Amniotic epithelial cell (primary cell): ENCODE measurements around the gene PRUNE2.
A peak's percentile ranks its signal among the peaks of the same experiment; 100 is the strongest.

Source experiments
- DNase-seq: peaks from one replicate; pipeline ENCODE4 v3.0.0-alpha.2; 2010; ENCODE audit warnings: low read depth

PRUNE2 gene

GRCh38 chr9:76598981-76599380 is 306.9 kb downstream of the PRUNE2 start:
- DNase-seq, result no peak

DNA sequence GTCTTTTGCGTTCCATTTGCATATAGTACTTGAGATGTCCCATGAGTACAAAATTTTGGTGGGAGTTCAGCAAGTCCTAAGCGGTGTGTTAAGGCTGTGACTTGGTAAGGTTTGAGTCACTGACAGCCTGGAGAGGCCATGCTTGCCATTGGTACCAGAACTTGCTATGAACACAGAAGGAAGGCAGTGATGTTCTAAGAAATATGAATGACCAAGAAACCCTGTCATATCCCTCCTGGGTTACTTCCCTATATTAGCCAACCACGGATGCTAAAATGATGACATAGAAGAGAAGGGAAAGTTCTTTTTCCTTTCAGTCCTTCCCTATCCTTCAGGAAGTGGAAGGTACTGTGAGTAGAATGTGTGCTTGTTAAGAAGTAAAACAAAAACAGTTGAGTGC is 310.3 kb downstream of the PRUNE2 start:
- peak; percentile 33 for DNase-seq

GRCh38 chr9:76594764-76595424 is 311.0 kb downstream of the PRUNE2 start:
- DNase-seq, result no peak

DNA sequence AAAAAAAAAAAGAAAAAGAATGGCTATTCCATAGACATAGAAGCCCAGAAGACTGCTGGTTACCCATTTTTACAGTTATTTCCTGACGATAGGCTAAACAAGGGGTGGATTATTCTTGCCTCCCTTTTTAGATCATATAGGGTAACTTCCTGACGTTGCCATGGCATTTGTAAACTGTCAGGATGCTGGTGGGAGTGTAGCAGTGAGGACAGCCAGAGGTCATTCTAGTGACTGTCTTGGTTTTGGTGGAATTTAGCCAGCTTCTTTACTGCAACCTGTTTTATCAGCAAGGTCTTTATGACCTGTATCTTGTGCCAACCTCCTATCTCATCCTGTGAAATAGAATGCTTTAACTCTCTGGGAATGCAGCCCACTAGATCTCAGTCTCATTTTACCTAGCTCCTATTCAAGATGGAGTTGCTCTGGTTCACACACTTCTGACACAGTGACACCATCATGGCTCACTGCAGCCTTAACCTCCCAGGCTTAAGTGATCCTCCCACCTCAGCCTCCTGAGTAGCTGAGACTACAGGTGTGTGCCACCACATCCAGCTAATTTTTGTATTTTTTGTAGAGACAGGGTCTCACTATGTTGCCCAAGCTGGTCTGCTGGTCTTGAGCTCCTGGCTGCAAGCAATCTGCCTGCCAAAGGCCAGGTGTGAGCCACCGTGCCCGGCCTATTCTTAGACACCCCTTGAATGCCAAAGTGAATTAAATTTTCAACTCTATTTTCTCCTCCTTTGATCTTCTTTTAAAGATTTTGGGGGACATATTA is 311.8 kb downstream of the PRUNE2 start:
- peak; percentile 40 for DNase-seq

DNA sequence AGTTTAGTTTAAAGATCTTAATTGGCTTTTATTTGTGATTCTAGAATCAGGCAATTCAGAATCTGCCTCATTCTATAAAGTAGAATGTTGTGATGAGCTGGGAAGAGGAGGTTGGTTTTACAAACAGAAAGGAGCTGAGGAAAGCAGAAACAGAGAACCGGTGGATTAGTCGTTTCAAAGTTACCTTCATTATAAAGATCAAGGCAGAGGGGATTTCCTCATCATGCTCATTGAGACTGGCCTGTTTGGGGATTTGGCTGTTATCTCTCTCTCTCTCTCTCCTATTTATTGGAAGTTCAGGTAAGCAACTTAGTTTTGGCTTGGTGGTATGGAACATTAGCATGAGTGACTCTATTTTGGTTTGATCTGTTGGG is 313.0 kb downstream of the PRUNE2 start:
- no peak for DNase-seq

- peak; percentile 78 for DNase-seq
Observed at GRCh38 chr9:76592091-76592973, 313.6 kb downstream of the PRUNE2 start.

GRCh38 chr9:76591256-76591950 is 314.5 kb downstream of the PRUNE2 start:
- DNase-seq, result peak; percentile 97

GRCh38 chr9:76588316-76588715 is 317.6 kb downstream of the PRUNE2 start:
- no peak for DNase-seq

DNA sequence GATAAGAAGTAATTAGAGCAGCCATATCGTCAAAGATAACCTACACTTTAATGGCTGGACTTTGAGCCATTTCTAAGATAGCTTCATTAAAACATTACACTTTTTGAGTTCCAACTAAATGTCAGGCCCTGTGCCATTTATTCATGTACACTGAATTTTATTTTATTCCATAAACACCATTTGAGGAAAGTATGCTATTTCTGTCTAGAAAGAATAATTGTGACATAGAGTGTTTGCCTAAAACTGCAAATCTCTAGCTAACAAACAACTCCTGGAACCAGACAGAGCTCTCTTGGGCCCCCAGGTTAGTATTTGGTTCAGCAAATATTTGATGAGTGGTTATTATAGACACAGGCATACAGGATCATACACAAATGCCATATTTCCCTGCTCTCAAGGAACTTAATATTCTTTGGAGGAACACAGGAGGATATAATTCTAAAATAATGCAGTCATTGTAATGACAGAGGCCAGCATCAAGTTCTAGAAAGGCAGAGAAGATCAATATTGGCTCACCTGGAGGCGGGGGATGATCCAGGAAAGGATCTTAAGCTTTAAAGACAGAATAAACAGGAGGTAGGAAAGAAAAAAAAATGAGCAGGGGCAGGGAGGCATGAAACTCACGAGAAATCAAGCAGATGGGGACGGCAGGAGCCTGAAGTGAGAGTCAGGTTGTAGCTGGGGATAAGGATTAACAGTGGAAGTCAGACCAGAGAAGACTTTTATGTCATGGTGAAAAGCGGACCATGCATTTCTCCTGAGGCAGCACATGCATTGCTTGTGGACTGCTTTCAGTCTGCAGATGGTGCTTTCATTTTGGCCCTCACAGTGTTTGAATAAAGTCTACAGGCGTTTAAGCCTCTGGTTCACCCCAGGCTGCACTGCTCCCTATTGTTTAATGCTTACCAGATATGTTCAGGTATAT is 319.3 kb downstream of the PRUNE2 start:
- DNase-seq, result no peak

GRCh38 chr9:76585487-76586389 is 320.2 kb downstream of the PRUNE2 start:
- DNase-seq, result no peak

DNA sequence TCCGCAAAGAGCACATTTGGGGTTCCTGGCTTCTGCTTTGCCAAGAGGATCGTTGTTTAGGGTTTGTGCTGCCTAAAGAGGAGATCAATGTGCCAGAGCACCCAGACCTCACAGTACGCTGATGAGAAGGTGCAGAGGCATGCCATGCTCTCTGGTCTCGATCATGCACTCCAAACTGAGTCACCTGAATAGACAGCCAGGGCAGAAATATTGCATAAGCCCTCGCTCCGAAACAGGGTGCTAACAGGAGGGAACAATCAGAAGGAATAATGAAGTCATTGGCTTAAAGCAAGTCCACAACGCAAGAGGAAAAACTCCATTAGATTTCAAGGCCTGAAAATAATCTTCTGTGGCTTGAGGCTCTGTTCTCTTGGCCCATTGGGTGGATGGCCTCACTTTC is 322.7 kb downstream of the PRUNE2 start:
- peak; percentile 82 for DNase-seq

DNA sequence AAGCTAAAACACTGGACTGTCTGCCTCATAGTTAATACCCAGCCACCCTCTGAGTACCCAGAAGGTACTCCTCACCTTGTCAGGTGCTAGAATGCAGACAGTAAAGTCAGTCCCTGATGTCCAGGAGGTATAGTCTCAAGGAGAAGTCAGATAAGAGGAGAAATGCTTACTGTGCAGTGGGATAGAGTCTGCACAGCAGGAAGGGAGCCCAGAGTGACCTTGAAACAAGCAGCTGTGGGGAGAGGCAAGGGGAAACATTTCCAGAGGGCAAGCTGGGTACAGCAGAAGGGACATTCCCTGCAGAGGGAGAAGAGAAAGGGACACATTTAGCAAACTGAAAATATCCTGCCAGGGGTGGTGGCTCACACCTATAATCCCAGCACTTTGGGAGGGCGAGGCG is 324.2 kb downstream of the PRUNE2 start:
- no peak for DNase-seq

GRCh38 chr9:76580820-76581219 is 325.1 kb downstream of the PRUNE2 start:
- no peak for DNase-seq

DNA sequence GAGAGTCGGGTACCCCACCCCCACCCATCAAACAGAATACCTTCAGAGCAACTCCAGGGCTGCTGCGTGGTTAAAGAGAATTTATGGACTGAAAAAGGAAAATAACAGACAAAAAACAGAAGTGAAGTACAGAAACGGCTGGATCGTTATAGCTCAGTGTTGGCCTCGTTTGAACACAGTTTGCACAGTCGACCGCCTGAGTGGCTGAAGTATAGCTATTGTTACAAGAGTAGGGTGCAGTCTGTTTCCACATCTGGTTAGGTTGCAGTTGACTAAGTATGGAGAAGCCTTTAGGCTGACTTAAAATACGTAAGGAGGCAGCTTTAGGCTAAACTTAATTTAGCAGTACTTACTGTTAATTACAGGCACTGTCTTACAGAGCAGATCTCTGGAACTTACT is 325.7 kb downstream of the PRUNE2 start:
- DNase-seq, result no peak

DNA sequence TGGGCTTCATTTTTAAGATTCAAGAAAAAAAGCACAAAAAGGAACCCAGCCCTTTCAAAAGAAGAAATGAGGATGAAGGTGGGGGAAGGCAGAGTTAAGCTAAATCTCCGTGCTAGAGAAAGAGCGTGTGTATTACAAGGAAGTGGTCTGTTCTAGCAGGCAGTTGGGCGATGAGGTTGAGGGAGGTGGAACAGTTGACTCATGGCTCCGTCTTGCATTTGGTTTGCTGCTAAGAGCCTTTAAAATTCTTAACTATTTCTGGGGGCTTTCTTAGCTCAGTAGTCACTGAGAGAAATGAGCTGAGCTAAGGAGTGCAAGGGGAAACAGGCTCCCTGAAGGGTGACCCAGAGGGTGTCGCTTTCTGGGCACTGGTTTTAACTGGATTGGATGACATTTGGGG is 329.6 kb downstream of the PRUNE2 start:
- DNase-seq, result peak; percentile 95

GRCh38 chr9:76575761-76576160 is 330.2 kb downstream of the PRUNE2 start:
- DNase-seq, result peak; percentile 30

DNA sequence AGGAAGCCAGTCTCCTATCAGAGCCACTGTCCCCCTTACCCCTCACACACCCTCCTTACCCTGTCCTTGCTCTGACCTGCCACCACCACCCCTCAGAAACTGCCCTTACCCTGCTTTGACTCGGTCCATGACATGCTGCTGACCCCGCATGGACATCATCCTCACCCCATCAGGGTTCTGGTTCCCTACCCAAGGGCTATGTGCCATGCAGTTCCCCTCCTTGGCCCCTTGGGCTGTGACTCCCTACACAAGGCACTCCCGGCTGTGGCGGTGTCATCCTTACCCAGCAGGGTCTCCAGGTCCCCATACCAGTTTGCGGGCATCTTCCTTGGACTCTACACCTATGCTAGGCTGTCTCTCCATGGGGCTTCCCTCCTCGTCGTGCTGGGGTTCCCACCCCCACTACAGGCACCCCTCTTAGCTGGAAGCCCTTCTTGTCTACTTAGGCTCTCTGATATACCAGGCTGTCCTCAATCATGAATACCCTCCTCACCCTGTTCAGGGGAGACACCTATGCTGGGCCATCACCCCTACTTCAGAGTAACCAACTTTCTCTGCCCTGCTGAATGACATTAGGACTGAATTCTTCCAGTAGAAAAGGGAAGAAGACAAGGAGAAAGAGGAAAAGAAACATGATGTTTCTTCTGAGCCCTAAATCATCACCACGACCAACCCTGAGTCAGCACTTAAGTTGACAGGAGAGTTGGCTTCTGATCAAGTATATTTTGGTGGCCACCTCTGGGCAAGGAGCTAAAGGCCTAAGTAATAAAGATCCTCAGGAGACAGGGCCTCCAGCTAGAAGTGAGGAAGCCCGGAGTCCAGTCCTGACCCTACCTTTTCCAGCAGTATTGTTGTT is 331.8 kb downstream of the PRUNE2 start:
- DNase-seq, result no peak

DNA sequence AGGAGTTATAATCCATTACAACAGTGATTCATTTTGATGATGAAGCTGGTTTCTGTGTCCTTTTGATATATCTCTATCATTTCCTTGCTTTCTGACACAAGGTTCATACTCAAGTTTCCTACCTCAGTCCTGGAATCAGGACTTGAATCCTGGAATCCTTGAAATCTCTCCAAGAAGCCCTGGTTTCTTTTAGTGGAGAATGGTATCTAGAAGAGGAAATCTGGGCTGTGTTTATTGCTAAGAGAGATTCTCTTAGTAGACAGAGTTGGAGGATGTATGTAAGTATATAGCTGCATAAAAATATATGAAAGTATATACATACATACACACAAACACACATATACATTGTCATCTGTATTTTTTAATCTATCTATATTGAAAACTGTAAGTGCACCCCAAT is 332.5 kb downstream of the PRUNE2 start:
- DNase-seq, result no peak

DNA sequence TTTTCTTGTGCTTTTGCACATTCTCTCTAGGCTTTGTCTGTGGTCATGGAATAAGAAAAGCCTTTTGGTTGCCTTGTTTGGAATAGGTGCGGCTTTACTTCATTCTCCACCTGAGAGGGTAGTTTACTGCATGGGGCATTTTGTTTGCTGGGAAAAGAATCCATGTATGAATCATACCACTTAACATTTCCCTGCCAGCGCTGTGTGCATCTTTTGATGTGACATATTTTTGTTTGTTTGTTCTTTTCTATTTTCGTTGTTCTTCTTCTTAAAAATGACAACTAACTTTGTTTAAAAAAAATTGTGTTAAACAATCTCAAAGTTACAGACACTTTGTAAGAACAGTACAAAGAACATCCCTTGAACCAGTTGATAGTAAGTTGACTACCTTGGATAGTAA is 333.8 kb downstream of the PRUNE2 start:
- DNase-seq, result no peak
